Measurements from ENCODE around the gene ZNF438.

Gene ZNF438

GRCh38 chr10:31010062-31010461 lies 21.6 kb downstream of the ZNF438 start:
- no peak overlapping the region for H2BK120ac ChIP-seq (ENCODE audit: low read depth, low read length)
- H3K27me3 ChIP-seq (ENCODE audit: control insufficient read depth in 1 of 2, insufficient read depth in 1 of 2, low read length in 2 of 2) = no peaks in the 10 kb centered on the region
- no peak overlapping the region for H3K14ac ChIP-seq (ENCODE audit: low read length in 2 of 2)
- no peak overlapping the region for H2BK5ac ChIP-seq (ENCODE audit: low read depth, low read length, poor library complexity, severe bottlenecking)
- no peak overlapping the region for H4K8ac ChIP-seq (ENCODE audit: low read length)
- no peak overlapping the region for H3K4me3 ChIP-seq (ENCODE audit: insufficient read depth in 1 of 2, low read depth in 1 of 2, low read length in 2 of 2)
- H3K79me1 ChIP-seq (replicated peaks; ENCODE audit: low read length, poor library complexity, severe bottlenecking) = peaks cover 15% of the 10 kb centered on the region
- H3K4ac ChIP-seq (ENCODE audit: low read depth in 1 of 2, low read length in 2 of 2) = no peak overlapping the region
- H3K9me3 ChIP-seq (ENCODE audit: control insufficient read depth, low read length) = no peaks in the 10 kb centered on the region
- H3K36me3 ChIP-seq (ENCODE audit: control insufficient read depth in 1 of 2, insufficient read depth in 2 of 2, low read depth in 1 of 2, low read length in 2 of 2) = no peaks in the 10 kb centered on the region
- H2BK15ac ChIP-seq (ENCODE audit: low read depth, poor library complexity, severe bottlenecking) = no peak overlapping the region
- H3K27ac ChIP-seq (ENCODE audit: low read length, poor library complexity, severe bottlenecking) = no peak overlapping the region
- H3K9ac ChIP-seq (ENCODE audit: low read length) = no peak overlapping the region
- no peak overlapping the region for H2AK5ac ChIP-seq (ENCODE audit: low read length, severe bottlenecking)
- no peak overlapping the region for H4K91ac ChIP-seq (ENCODE audit: low read length)
- H3K23ac ChIP-seq (ENCODE audit: low read length in 2 of 2) = no peak overlapping the region
- no peak overlapping the region for H3K4me2 ChIP-seq (ENCODE audit: low read length, poor library complexity, severe bottlenecking)
- no peak for DNase-seq
- H3K4me1 ChIP-seq (ENCODE audit: control insufficient read depth, insufficient read depth, low read depth, low read length) = peaks cover 4% of the 10 kb centered on the region
- H2BK12ac ChIP-seq (ENCODE audit: low read length in 2 of 2) = no peak overlapping the region
- 86% methylated on average over 2 of the region's 2 CpGs for WGBS
- H2AFZ ChIP-seq (ENCODE audit: low read depth, low read length) = no peak overlapping the region
- no peak overlapping the region for H3K18ac ChIP-seq (ENCODE audit: low read depth in 1 of 2, low read length in 2 of 2)

DNA sequence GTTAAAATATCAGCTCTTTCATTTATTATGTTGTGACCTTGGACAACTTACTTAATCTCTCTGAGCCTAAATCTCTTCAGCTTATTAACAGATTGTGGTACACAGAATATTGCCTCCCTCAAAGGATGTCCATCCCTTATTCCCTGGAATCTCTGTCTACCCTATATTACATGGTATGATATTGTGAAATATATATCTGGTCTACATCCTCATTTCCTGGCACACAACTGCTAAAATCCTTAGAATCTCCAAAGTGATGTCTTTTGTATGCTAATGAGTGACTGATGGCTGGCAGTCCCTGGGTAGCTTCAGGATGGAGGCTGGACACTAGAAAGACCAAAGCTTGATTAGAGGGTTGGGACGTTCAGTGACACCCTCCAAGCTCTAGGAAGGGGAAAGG lies 25.8 kb downstream of the ZNF438 start:
- no peak overlapping the region for H3K23ac ChIP-seq (ENCODE audit: low read length in 2 of 2)
- H2BK15ac ChIP-seq (ENCODE audit: low read depth, poor library complexity, severe bottlenecking) = no peak overlapping the region
- no peak overlapping the region for H2AFZ ChIP-seq (ENCODE audit: low read depth, low read length)
- H3K27ac ChIP-seq (ENCODE audit: low read length, poor library complexity, severe bottlenecking) = no peak overlapping the region
- H2BK5ac ChIP-seq (ENCODE audit: low read depth, low read length, poor library complexity, severe bottlenecking) = no peak overlapping the region
- H3K4me2 ChIP-seq (ENCODE audit: low read length, poor library complexity, severe bottlenecking) = no peak overlapping the region
- H4K8ac ChIP-seq (ENCODE audit: low read length) = no peak overlapping the region
- no peak overlapping the region for H3K9ac ChIP-seq (ENCODE audit: low read length)
- 90% methylated on average over 1 of the region's 1 CpG for WGBS
- no peak overlapping the region for H2BK120ac ChIP-seq (ENCODE audit: low read depth, low read length)
- DNase-seq = no peak
- H2AK5ac ChIP-seq (ENCODE audit: low read length, severe bottlenecking) = peak overlapping the region; percentile 96
- H2BK12ac ChIP-seq (ENCODE audit: low read length in 2 of 2) = peak overlapping the region in 1 of 2 experiments; percentile 95
- peak overlapping the region in 1 of 2 experiments; percentile 12 for H3K18ac ChIP-seq (ENCODE audit: low read depth in 1 of 2, low read length in 2 of 2)
- H3K27me3 ChIP-seq (ENCODE audit: control insufficient read depth in 1 of 2, insufficient read depth in 1 of 2, low read length in 2 of 2) = no peaks in the 10 kb centered on the region
- peak overlapping the region; percentile 75 for H4K91ac ChIP-seq (ENCODE audit: low read length)
- peaks cover 17% of the 10 kb centered on the region for H3K79me1 ChIP-seq (replicated peaks; ENCODE audit: low read length, poor library complexity, severe bottlenecking)
- H3K4me1 ChIP-seq (ENCODE audit: control insufficient read depth, insufficient read depth, low read depth, low read length) = peaks cover 2% of the 10 kb centered on the region
- no peak overlapping the region for H3K4me3 ChIP-seq (ENCODE audit: insufficient read depth in 1 of 2, low read depth in 1 of 2, low read length in 2 of 2)
- no peak overlapping the region for H3K14ac ChIP-seq (ENCODE audit: low read length in 2 of 2)
- peak overlapping the region; percentile 11 to 91 for H3K4ac ChIP-seq (ENCODE audit: low read depth in 1 of 2, low read length in 2 of 2)
- H3K36me3 ChIP-seq (ENCODE audit: control insufficient read depth in 1 of 2, insufficient read depth in 2 of 2, low read depth in 1 of 2, low read length in 2 of 2) = no peaks in the 10 kb centered on the region
- no peaks in the 10 kb centered on the region for H3K9me3 ChIP-seq (ENCODE audit: control insufficient read depth, low read length)

DNA sequence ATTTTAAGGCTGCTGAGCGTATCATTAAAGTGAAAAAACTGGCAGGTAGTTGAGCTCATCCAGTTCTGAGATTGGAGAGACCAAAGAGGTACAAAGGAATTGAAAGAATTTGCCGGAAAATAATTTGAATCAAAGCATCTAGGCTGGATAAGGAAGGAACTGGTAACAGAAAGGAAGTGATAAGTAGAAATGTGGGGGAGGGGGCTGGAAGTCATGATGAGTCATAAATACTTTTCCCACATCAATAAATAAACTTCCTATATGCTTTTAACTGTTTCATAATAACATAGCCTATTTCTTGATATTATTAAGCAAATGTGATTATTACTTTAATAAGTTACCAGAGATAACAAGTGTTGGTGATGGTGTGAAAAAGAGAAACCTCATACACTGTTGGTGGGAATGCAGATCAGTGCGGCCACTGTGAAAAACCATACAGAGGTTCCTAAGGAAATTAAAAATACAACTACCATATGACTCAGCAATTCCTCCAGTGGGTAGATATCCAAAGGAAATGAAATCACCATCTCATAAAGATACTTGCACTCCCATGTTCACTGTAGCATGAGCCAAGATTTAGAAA lies 27.0 kb downstream of the ZNF438 start:
- 27% methylated on average over 3 of the region's 3 CpGs for WGBS
- no peak overlapping the region for H4K91ac ChIP-seq (ENCODE audit: low read length)
- H3K23ac ChIP-seq (ENCODE audit: low read length in 2 of 2) = no peak overlapping the region
- H4K8ac ChIP-seq (ENCODE audit: low read length) = no peak overlapping the region
- no peaks in the 10 kb centered on the region for H3K36me3 ChIP-seq (ENCODE audit: control insufficient read depth in 1 of 2, insufficient read depth in 2 of 2, low read depth in 1 of 2, low read length in 2 of 2)
- H3K9ac ChIP-seq (ENCODE audit: low read length) = peak overlapping the region; percentile 67
- H3K4me3 ChIP-seq (ENCODE audit: insufficient read depth in 1 of 2, low read depth in 1 of 2, low read length in 2 of 2) = no peak overlapping the region
- H3K4me2 ChIP-seq (ENCODE audit: low read length, poor library complexity, severe bottlenecking) = no peak overlapping the region
- peak overlapping the region in 1 of 2 experiments; percentile 55 for H3K4ac ChIP-seq (ENCODE audit: low read depth in 1 of 2, low read length in 2 of 2)
- H2AK5ac ChIP-seq (ENCODE audit: low read length, severe bottlenecking) = no peak overlapping the region
- DNase-seq = peak; percentile 76
- H2BK12ac ChIP-seq (ENCODE audit: low read length in 2 of 2) = no peak overlapping the region
- H3K14ac ChIP-seq (ENCODE audit: low read length in 2 of 2) = no peak overlapping the region
- H3K18ac ChIP-seq (ENCODE audit: low read depth in 1 of 2, low read length in 2 of 2) = no peak overlapping the region
- H2BK120ac ChIP-seq (ENCODE audit: low read depth, low read length) = no peak overlapping the region
- no peak overlapping the region for H2BK15ac ChIP-seq (ENCODE audit: low read depth, poor library complexity, severe bottlenecking)
- no peak overlapping the region for H2AFZ ChIP-seq (ENCODE audit: low read depth, low read length)
- H3K79me1 ChIP-seq (replicated peaks; ENCODE audit: low read length, poor library complexity, severe bottlenecking) = peaks cover 16% of the 10 kb centered on the region
- H3K9me3 ChIP-seq (ENCODE audit: control insufficient read depth, low read length) = no peaks in the 10 kb centered on the region
- H3K4me1 ChIP-seq (ENCODE audit: control insufficient read depth, insufficient read depth, low read depth, low read length) = peaks cover 3% of the 10 kb centered on the region
- no peaks in the 10 kb centered on the region for H3K27me3 ChIP-seq (ENCODE audit: control insufficient read depth in 1 of 2, insufficient read depth in 1 of 2, low read length in 2 of 2)
- peak overlapping the region; percentile 81 for H3K27ac ChIP-seq (ENCODE audit: low read length, poor library complexity, severe bottlenecking)
- H2BK5ac ChIP-seq (ENCODE audit: low read depth, low read length, poor library complexity, severe bottlenecking) = no peak overlapping the region

- Histone ChIP-seq H3K79me1 (replicated peaks; ENCODE audit: low read length, poor library complexity, severe bottlenecking) (peaks cover 16% of the 10 kb centered on the region), H3K9me3 (ENCODE audit: control insufficient read depth, low read length) (no peaks in the 10 kb centered on the region), H3K36me3 (ENCODE audit: control insufficient read depth in 1 of 2, insufficient read depth in 2 of 2, low read depth in 1 of 2, low read length in 2 of 2) (no peaks in the 10 kb centered on the region), H3K18ac (ENCODE audit: low read depth in 1 of 2, low read length in 2 of 2) (no peak overlapping the region), H4K8ac (ENCODE audit: low read length) (no peak overlapping the region), H3K4me2 (ENCODE audit: low read length, poor library complexity, severe bottlenecking) (no peak overlapping the region), H2BK12ac (ENCODE audit: low read length in 2 of 2) (peak overlapping the region; percentile 4 to 37), H4K91ac (ENCODE audit: low read length) (no peak overlapping the region), H3K27ac (ENCODE audit: low read length, poor library complexity, severe bottlenecking) (no peak overlapping the region), H2BK5ac (ENCODE audit: low read depth, low read length, poor library complexity, severe bottlenecking) (no peak overlapping the region), H3K4ac (ENCODE audit: low read depth in 1 of 2, low read length in 2 of 2) (no peak overlapping the region), H2BK15ac (ENCODE audit: low read depth, poor library complexity, severe bottlenecking) (no peak overlapping the region), H3K4me3 (ENCODE audit: insufficient read depth in 1 of 2, low read depth in 1 of 2, low read length in 2 of 2) (no peak overlapping the region), H2AFZ (ENCODE audit: low read depth, low read length) (no peak overlapping the region), H3K14ac (ENCODE audit: low read length in 2 of 2) (no peak overlapping the region), H2BK120ac (ENCODE audit: low read depth, low read length) (no peak overlapping the region), H3K4me1 (ENCODE audit: control insufficient read depth, insufficient read depth, low read depth, low read length) (peaks cover 5% of the 10 kb centered on the region), H3K23ac (ENCODE audit: low read length in 2 of 2) (no peak overlapping the region), H3K27me3 (ENCODE audit: control insufficient read depth in 1 of 2, insufficient read depth in 1 of 2, low read length in 2 of 2) (no peaks in the 10 kb centered on the region), H2AK5ac (ENCODE audit: low read length, severe bottlenecking) (no peak overlapping the region), H3K9ac (ENCODE audit: low read length) (no peak overlapping the region)
- 85% methylated on average over 2 of the region's 2 CpGs for WGBS
- no peak for DNase-seq
Observed at GRCh38 chr10:31001740-31002139, 29.9 kb downstream of the ZNF438 start.

Measured in mesenchymal stem cell (in vitro differentiated cells and primary cell).